HG03442 (cell line): ENCODE measurements around the gene VPS26C.
"Not testable (repeated sequence)": the region's sequence is repeated elsewhere in the genome, so short reads cannot be mapped to it uniquely, and the experiment has no call there.

ENCODE experiments used
- ATAC-seq: cut with Tn5 transposase; IDR thresholded peaks from one replicate; pipeline ENCODE4 v1.9.1; 2021; ENCODE audit warnings: mild to moderate bottlenecking, moderate library complexity; ENCODE audit not compliant: unreplicated experiment

Gene VPS26C

GRCh38 chr21:37267269-37268185 is at the start of gene VPS26C:
Gene VPS26C (minus strand): TSS chr21:37267334. CDS start chr21:37267294, 40 bp downstream.
- peak; percentile 89 for ATAC-seq

DNA sequence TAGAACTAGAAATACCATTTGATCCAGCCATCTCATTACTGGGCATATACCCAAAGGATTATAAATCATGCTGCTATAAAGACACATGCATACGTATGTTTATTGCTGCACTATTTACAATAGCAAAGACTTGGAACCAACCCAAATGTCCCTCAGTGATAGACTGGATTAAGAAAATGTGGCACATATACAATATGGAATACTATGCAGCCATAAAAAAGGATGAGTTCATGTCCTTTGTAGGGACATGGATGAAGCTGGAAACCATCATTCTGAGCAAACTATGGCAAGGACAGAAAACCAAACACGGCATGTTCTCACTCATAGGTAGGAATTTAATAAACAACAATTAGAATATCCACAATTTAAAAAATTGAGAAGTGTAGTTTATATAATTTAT is 48.9 kb upstream of the VPS26C start:
- not testable (repeated sequence) for ATAC-seq

DNA sequence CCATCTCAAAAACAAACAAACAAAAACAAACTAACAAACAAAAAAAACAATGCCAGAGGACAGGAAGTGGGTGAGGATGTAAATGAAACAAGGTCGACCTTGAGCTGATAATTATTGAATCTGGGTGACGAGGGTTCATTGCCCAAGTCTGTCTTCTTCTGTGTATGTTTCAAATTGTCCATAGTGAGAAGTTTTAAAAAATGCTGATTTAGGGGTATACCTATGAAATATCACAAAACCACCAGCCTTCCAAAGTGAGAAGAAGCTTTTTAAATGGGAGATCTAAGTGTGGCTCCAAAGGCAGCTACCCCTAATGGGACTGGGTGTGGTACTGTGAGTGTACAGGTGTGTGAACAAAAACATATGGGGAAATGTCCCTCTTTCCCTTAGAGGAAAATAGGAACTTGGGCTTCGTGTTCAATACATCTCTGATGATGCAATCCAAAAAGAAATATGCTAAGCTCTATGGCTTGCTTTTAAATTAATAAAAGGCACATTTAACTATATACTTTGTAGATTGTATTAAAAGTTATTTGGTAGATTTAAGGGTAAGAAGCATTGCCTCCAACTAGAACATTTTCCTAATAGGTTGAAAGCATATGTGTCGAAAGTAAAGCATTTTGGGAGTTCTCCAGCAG is 33.1 kb upstream of the VPS26C start:
- ATAC-seq, result no peak

GRCh38 chr21:37297364-37297763 is 30.2 kb upstream of the VPS26C start:
- ATAC-seq, result no peak

DNA sequence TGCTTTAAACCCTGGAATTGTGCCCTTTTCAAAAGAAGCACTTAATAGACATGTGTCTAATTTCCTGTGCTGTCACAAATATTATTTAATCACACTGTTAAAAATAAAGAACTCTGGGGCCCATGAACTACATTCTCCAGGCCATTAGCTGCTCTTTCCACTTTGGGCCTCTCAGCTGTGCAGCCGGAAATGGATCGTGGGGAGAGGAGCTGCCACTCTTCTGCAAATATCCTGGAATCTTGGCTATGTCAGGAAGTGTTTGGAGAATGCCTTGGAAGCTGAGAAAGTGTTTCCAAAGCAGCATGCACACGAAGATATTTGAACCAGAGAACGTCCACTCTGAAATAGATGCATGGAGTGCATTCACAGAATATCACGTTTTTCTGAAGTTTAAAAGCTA is 27.5 kb upstream of the VPS26C start:
- ATAC-seq, result no peak

GRCh38 chr21:37292941-37293340 is 25.8 kb upstream of the VPS26C start:
- no peak for ATAC-seq

DNA sequence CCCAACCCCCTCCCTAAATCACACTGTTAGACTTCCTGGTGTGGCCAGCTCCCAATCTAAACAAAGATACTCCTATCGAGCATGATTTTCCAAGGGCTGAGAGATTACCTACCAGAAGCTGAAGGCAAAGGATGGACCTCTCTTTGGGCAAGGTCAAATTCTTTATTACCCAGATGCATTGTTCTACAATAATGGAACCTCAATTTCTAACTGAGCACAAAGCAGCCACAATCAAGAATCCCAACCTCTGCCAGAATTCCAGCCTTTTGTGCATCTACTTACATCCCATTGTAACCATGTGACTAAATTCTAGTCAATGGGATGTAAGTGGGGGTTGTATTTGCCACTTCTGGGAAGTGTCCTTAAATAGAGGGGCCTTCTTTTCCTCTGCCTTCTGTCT is 24.9 kb upstream of the VPS26C start:
- no peak for ATAC-seq

- ATAC-seq, result not testable (repeated sequence)
Measured at GRCh38 chr21:37283191-37283710, 16.1 kb upstream of the VPS26C start.

DNA sequence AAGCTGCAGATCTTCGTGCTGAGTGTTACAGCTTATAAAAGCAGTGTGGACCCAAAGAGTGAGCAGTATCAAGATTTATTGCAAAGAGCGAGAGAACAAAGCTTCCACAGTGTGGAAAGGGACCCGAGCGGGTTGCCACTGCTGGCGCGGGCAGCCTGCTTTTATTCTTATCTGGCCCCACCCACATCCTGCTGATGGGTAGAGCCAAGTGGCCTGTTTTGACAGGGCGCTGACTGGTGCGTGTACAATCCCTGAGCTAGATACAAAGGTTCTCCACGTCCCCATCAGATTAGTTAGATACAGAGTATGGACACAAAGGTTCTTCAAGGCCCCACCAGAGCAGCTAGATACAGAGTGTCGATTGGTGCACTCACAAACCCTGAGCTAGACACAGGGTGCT is 15.5 kb upstream of the VPS26C start:
- ATAC-seq, result not testable (repeated sequence)

- no peak for ATAC-seq
Measured at GRCh38 chr21:37281993-37282392, 14.9 kb upstream of the VPS26C start.

GRCh38 chr21:37281579-37281978 is 14.4 kb upstream of the VPS26C start:
- no peak for ATAC-seq

GRCh38 chr21:37279271-37279670 is 12.1 kb upstream of the VPS26C start:
- ATAC-seq, result not testable (repeated sequence)

DNA sequence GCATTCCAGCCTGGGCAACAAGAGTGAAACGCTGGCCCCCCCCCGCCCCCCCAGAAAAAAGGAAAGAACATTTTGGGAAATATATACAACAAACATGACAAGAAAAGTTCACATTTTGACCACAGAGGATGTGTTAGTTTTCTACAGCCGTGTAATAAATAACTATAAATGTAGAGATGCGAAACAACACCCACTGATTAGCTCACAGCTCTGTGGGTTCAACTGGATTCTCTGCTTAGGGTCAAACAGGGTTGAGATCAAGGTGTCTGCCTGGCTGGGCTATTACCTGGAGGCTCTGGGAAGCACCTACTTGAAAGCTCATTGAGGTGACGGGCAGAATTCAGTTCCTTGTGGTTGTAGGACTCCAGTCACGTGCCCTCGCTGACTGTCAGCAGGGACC is 11.1 kb upstream of the VPS26C start:
- ATAC-seq, result no peak

GRCh38 chr21:37276377-37276776 is 9.2 kb upstream of the VPS26C start:
- no peak for ATAC-seq

GRCh38 chr21:37273911-37274690 is 7.0 kb upstream of the VPS26C start:
- ATAC-seq, result no peak

DNA sequence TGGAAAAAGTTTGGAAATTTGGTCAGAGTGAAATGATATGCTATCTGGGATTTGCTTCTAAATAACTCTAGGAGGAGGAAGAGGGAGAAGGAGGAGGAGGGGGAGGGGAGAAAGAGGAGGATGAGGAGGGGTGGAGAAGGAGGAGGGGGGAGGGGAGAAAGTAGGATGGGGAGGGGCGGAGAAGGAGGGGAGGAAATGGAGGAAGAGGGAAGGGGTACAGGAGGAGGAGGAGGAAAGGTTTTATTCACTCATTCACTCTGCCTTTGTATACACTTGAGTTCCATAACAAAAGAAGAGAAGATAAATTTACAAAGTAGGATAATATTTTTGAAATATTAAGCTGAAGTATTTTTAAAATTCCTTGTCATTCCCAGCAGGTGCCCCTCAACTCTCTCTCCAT is 6.3 kb upstream of the VPS26C start:
- ATAC-seq, result no peak

DNA sequence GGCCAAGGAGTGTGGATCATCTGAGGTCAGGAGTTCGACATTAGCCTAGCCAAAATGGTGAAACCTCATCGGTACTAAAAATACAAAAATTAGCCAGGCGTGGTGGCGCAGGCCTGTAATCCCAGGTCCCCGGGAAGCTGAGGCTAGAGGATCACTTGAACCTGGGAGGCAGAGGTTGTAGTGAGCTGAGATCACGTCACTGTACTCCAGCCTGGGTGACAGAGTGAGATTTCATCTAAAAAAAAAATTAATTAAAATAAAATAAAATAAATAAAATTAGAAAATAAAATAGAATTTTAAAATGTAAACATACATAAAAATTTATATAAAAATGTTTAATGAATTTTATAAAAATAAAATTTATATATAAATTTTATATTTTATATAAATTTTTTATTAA is 5.8 kb upstream of the VPS26C start:
- ATAC-seq, result no peak

DNA sequence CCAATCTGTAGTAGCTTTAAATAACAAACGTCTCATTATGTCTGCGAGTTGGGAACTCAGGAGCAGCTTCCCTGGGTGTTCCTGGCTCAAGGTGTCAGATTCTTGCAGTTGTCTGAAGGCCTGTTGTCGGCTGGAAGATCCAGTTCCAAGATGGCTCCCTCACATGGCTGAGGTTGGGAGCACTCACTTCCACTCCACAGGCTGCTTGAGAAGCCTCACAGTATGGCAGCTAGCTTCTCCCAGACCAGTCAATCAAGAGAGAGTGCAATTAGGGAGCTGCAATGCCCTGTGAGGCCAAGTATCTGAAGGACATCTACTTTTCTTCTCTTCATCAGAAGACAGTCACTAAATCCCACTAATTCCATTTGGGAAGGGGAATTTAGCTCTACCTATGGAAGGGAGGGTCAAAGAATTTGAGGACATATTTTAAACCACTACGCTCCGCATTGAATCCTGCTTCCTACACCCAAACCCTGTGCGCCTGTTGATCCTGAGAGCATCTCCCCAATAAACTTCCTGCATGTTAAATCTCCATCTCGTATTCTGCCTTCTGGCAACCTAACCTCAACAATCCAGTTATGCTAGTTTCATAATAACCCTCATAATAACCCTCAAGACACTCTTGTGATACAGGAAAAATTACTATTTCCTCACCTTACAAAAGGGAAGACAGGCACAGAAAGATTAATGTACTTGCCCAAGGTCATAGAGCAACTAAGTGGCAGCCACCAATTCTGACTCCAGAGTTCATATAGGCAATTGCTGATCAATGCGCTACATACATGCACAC is 3.6 kb upstream of the VPS26C start:
- no peak for ATAC-seq

GRCh38 chr21:37269481-37269880 is 2.3 kb upstream of the VPS26C start:
- no peak for ATAC-seq

- no peak for ATAC-seq
Measured at GRCh38 chr21:37268186-37268503, 1.0 kb upstream of the VPS26C start.
